GM19397 (cell line): ENCODE data around the gene EDRF1.

ENCODE experiments used
- ATAC-seq: cut with Tn5 transposase; IDR thresholded peaks from one replicate; pipeline ENCODE4 v1.9.1; 2021; ENCODE audit warnings: mild to moderate bottlenecking, moderate library complexity; ENCODE audit not compliant: unreplicated experiment

Gene EDRF1

GRCh38 chr10:125757742-125758141 is 38.2 kb downstream of the EDRF1 start:
- ATAC-seq, result no peak

GRCh38 chr10:125761961-125762360 is 42.5 kb downstream of the EDRF1 start:
- no peak for ATAC-seq

GRCh38 chr10:125762692-125763648 is 43.5 kb downstream of the EDRF1 start:
- no peak for ATAC-seq

- ATAC-seq, result no peak
These were observed 46.3 kb downstream of the EDRF1 start for GRCh38 chr10:125765835-125766234.

- no peak for ATAC-seq
These were observed 47.0 kb downstream of the EDRF1 start for GRCh38 chr10:125766511-125766910.

- no peak for ATAC-seq
These were observed 48.8 kb downstream of the EDRF1 start for GRCh38 chr10:125768219-125768855.

DNA sequence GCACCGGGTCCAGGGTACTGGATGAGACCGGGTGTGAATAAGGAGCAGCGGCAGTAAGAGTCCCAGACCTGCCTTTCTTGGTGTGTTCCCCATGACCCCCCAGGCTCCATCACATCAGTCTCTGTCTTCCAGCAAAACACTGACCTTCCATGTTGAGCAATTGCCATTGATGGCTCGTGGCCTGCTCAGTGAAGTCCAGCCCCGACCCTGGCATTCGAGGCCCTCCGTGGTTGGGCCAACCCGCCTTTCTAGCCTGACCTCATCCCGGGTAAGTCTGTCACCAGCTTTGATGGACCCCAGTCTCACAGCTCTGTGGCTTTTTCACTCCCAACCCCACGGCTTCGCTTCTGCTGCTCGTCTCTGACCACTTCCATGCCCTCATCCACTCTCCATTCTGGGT is 49.7 kb downstream of the EDRF1 start:
- no peak for ATAC-seq

DNA sequence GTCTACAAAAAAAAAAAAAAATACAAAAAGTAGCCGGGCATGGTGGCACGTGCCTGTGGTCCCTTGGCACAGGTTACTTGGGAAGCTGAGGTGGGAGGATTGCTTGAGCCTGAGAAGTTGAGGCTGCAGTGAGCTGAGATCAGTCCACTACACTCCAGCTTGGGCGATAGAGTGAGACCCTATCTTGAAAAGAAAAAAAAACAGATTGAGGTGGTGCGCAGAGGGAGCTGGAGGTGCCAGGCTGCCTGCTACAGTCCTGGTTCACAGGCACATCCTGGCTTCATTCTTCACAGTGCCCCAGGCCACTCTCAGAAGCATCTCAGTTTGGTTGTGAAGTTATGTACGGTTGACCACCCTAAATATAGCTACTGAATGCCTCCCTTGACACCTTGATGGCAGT is 51.3 kb downstream of the EDRF1 start:
- ATAC-seq, result no peak

GRCh38 chr10:125772112-125772863 is 52.8 kb downstream of the EDRF1 start:
- no peak for ATAC-seq

DNA sequence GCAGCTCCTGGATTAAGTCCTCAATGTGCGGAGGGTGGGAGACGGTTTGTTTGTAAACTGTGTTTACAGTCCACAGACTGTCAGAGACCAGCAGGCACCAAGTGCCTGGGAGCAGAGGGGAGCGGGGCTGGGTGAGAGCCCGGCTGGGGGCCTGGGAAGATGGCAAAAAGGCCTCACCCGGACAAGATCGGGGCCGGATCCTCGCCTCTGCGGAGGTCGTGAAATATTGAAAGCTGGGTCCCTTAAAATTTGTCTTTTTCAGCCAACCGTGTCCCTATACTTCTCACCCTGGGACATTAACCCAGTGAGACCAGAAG is 53.3 kb downstream of the EDRF1 start:
- ATAC-seq, result no peak

DNA sequence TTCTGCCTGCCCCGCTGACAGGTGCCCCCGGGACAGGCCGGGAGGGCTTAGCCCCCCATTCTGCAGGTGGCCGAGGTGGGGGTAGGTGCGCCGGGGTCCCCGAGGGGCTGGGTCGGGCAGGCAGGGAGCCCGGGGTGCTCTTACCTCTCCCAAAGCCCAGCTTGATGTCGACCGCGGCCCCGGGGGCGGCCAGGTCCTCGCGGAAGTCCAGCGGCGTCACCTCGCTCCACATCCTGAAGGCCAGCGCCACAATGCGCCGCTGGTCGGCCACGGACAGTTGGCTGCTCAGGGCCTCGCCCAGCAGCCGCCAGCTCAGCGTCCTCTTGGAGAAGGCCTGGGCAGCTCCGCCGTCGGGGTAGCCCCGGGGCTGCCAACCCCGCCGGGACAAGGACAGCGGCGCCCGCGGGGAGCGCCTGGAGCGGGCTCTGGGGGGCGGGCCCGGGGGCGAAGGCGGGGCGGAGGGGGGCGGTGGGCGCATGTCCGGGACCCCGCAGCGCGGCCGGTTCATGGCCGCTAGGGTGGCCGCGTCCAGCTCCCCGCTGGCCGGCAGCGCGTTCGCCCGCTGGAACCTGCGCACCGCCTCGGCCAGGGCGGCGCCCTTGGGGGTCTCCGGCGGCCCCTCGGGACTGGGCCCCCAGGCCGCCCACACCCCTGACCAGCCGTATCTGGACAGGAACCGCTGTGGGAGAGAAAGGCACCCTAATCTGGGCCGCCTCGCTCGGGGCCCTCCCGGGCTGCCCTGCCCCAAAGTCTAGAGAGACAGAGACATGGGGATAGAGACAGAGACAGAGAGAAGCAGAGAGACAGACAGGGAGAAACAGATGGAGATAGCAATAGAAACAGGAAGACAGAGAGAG is 54.4 kb downstream of the EDRF1 start:
- no peak for ATAC-seq

GRCh38 chr10:125774581-125775191 is 55.2 kb downstream of the EDRF1 start:
- no peak for ATAC-seq

DNA sequence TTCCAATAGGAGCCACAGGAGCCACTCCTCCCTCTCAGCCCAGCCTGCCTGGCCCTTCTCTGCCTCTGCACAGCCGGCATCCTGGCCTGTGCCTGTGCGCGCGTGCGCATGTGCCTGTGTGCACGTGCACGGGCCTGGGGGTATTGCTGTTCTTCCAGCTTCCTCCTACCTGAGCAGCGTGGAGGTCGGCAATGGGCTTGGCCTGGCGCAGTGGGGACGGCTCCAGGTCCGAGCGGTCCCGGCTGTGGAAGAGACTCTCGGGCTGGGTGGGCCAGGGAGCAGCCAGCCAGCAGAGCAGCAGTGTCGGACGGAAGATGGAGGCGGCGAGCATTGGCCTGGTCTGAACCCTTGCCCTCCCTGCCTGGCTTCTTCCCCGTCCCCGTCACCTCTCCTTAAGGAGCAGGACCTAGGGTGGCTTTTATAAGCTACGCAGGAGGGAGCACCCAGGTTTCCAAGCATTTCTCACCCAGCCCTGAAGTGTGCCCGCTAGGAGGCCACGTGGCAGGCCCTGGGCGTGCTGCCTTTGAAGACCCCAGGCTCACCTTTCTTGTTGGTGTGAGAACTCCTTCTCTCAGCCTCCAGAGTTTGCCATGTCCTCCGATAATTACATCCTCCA is 56.1 kb downstream of the EDRF1 start, which contains the start of gene MMP21:
MMP21 (minus strand) TSS at position 331 of the 616 bp plus-strand sequence; CDS start at position 331, 0 bp downstream.
- ATAC-seq, result no peak

DNA sequence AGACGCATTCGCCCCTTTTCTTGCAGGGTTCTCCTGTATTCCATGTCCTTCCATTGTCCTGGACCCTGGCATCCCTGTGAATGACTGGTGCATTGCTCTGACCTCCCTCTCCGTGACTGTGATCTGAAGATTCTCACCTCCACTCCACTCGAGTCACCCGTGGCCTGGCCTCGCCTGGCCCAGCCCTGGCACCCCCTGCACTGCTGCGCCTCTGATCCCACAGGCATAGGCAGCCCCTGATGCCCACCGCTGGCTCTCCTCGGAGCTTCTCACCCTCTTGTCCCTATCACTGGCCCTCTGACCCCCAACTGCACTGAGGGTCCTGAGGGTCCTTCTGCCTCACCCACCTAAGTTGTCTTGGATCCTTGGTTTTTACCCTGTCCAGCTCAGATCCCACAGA is 58.3 kb downstream of the EDRF1 start:
- ATAC-seq, result no peak

DNA sequence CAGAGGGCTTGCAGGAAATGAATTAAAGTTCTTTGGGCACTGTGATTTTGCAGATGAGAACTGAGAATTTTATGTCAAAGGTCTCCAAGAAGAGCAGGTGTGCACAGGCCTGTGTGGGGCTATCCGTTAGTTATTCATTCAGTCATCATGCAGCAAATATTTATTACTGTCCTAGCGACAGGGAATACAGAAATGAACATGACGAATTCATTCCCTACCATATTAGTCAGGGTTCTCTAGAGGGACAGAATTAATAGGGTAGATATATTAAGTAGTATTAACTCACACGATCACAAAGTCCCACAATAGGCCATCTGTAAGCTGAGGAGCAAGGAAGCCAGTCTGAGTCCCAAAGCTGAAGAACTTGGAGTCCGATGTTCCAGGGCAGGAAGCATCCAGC is 59.0 kb downstream of the EDRF1 start:
- ATAC-seq, result no peak

DNA sequence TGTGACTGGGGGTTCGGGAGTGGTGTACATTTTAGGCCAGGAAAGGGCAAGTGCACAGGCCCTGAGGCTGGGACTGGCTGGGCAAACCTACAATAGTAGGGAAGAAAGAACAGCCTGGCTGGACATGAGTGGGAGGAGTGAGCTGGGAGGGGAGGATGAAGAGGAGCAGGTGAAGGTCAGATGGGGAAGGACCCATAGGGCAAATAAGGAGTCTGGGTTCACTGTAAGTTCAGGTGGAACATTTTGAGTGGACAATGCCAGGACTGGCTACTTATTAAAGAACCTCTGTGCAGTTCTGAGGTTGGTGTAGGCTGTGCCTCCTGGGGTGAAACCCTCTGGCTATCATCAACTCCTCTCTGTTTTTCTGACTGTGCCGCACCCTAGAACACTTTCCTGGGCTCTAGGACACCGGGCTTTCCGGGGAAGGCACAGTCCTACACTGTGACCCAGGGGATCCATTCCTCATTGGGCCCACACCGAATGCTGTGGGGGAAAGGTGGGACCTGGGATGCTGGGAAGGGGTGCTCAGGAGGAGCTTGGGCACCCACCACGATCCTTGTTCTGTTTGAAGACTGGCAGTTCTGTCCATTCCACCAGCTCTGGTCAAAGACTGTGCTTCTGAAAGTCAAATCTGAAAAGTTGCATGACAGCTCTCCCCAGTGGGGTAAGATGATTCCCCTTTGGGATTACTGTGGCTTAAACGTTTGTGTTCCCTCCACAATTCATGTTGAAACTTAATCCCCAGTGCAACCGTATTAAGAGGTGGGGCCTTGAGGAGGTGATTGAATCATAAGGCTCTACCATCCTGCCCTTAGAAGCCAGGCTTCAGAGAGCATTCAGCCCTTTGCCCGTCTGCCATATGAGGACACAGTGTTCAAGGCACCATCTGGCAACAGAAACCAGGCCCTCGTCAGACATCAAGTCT is 60.2 kb downstream of the EDRF1 start:
- ATAC-seq, result no peak

DNA sequence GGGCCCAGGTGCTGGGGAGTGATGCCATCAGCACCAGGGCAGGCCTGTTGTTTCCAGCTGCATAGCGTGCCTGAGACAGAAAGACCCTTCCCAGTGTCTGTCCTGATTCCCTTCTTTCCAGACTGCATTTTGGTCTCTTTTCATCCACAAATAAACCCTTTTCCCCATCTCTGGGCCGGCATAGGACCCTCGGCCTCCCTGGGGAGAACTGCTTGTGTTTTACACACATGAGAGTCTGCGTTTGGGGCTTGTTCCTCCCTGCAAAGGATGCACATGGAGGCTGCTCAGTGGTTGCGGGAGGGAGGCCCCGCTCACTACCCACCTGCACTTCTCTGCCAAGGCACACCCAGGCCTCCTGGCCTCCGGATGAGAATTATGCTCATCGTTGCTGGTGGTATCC is 61.9 kb downstream of the EDRF1 start:
- ATAC-seq, result no peak

DNA sequence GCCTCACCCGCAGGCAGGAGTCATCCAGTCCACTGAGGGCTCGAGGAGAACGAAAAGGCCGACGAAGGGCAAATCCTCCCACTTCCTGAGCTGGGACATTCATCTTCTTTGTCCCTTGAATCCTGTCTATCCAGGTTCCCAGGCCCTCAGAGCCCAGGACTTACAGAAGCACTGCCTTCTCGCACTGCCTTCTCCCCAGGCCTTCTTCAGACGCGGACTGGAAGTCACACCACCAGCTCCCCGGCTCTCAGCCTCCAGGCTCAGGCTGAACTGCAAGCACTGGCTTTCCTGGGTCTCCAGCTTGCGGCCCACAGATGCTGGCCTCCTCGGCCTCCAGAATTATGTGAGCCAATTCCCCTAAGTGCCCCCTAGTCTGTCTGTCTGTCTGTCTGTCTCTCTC is 62.5 kb downstream of the EDRF1 start:
- no peak for ATAC-seq

GRCh38 chr10:125782616-125783015 is 63.1 kb downstream of the EDRF1 start:
- no peak for ATAC-seq
